NCI-H1105 treated with DMSO at 0.1 percent for 48 hours (cell line): ENCODE data around the gene AKAP1.
"Not testable (repeated sequence)": the region's sequence is repeated elsewhere in the genome, so short reads cannot be mapped to it uniquely, and the experiment has no call there.

Experiments used
- DNase-seq: peaks from one replicate; lab custom pipeline; 2025; lab: John Stamatoyannopoulos, UW

AKAP1 gene

GRCh38 chr17:57077000-57077399, 8.0 kb upstream of the AKAP1 start:
- no peak for DNase-seq

- DNase-seq, result no peak
These were observed 6.8 kb upstream of the AKAP1 start for GRCh38 chr17:57078274-57078673.

- DNase-seq, result no peak
These were observed 4.3 kb upstream of the AKAP1 start for GRCh38 chr17:57080718-57081117.

- no peak for DNase-seq
These were observed 2.6 kb upstream of the AKAP1 start for GRCh38 chr17:57082441-57082840.

GRCh38 chr17:57084361-57084801, 665 bp upstream of the AKAP1 start:
- no peak for DNase-seq

- peak; percentile 47 for DNase-seq
These were observed 512 bp downstream of the AKAP1 start for GRCh38 chr17:57085448-57086068.

- peak; percentile 65 for DNase-seq
These were observed 1.3 kb downstream of the AKAP1 start for GRCh38 chr17:57086069-57086930.

- no peak for DNase-seq
These were observed 3.3 kb downstream of the AKAP1 start for GRCh38 chr17:57088298-57088697.

- no peak for DNase-seq
These were observed 4.3 kb downstream of the AKAP1 start for GRCh38 chr17:57089391-57089790.

- DNase-seq, result no peak
These were observed 5.6 kb downstream of the AKAP1 start for GRCh38 chr17:57090560-57091185.

- DNase-seq, result no peak
These were observed 6.2 kb downstream of the AKAP1 start for GRCh38 chr17:57091186-57091618.

GRCh38 chr17:57092171-57092570, 7.1 kb downstream of the AKAP1 start:
- no peak for DNase-seq

GRCh38 chr17:57092779-57093178, 7.7 kb downstream of the AKAP1 start:
- DNase-seq, result no peak

- no peak for DNase-seq
These were observed 11.6 kb downstream of the AKAP1 start for GRCh38 chr17:57096472-57097202.

GRCh38 chr17:57097832-57098421, 12.9 kb downstream of the AKAP1 start:
- DNase-seq, result no peak

- no peak for DNase-seq
These were observed 14.1 kb downstream of the AKAP1 start for GRCh38 chr17:57099165-57099564.

GRCh38 chr17:57102122-57102521, 17.1 kb downstream of the AKAP1 start:
- DNase-seq, result no peak

GRCh38 chr17:57102660-57103059, 17.6 kb downstream of the AKAP1 start:
- not testable (repeated sequence) for DNase-seq

- DNase-seq, result no peak
These were observed 19.6 kb downstream of the AKAP1 start for GRCh38 chr17:57104461-57105175.

GRCh38 chr17:57105591-57105990, 20.5 kb downstream of the AKAP1 start:
- DNase-seq, result no peak
